ENCODE data around the gene KLHDC7A. TPM values are rescaled to one million over a fixed set of nuclear protein-coding genes. Genes with fewer than 3 reads are reported as not detected.

KLHDC7A gene
- total RNA-seq, 2 experiments from 2014 or later: 0.91 to 2.6 TPM

DNA sequence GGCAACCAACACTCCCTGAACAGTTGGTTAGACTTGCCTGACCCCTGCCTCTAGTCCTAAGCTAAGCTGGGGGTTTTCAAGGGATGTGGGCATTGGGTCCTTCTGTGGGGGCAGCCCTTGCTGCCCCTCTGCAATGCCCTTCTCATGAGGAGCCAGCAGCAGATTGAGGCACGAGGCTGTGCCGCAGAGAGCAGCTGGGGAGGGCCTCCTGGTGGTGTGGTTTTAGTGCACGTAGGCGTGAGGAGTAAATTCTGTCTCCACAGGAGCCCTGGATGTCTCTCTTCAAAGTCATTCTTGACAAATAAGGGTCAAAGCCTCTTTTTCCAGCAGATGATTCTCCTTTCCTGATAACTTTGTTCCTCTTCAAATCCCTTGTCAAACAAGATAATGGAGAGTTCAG, 31.8 kb upstream of the KLHDC7A start:
- ChIA-PET CTCF (ENCODE audit: unreplicated experiment) (no interaction called here), POLR2A (no interaction called here)

DNA sequence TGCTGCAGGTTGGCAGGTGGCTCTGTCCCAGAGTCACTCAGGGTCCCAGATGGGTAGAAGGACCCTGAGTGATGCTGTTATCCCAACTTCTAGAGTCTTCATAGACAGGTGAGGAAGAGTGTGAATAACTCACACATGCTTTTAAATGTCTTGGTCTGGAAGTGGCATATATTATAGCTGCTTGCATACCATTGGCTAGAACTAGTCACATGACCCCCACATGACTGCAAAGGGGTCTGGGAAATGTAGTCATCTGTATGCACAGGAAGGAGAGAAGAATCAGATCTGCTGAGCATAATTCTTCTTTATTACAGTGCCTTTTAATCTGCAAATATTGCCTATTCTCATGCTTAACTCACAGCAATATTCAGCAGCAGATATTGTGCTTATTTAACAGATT, 28.2 kb upstream of the KLHDC7A start:
- intact Hi-C loops (cut with micrococcal nuclease; ENCODE audit: unreplicated experiment): no loop called here
- POLR2A ChIA-PET: no interaction called here
- H3K4me1 ChIP-seq (ENCODE audit: insufficient read depth, low read length, poor library complexity, severe bottlenecking): no peaks in the 10 kb centered on the region
- no peaks in the 10 kb centered on the region for H3K9me3 ChIP-seq (ENCODE audit: low read length)
- TF ChIP-seq, protein P1, sequence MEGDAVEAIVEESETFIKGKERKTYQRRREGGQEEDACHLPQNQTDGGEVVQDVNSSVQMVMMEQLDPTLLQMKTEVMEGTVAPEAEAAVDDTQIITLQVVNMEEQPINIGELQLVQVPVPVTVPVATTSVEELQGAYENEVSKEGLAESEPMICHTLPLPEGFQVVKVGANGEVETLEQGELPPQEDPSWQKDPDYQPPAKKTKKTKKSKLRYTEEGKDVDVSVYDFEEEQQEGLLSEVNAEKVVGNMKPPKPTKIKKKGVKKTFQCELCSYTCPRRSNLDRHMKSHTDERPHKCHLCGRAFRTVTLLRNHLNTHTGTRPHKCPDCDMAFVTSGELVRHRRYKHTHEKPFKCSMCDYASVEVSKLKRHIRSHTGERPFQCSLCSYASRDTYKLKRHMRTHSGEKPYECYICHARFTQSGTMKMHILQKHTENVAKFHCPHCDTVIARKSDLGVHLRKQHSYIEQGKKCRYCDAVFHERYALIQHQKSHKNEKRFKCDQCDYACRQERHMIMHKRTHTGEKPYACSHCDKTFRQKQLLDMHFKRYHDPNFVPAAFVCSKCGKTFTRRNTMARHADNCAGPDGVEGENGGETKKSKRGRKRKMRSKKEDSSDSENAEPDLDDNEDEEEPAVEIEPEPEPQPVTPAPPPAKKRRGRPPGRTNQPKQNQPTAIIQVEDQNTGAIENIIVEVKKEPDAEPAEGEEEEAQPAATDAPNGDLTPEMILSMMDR (conservative IDR thresholded peaks at IDR 0.05; ENCODE audit: low read length): no peak
- no peak for TF ChIP-seq EZH2phosphoT487 (IDR thresholded peaks at IDR 0.05; ENCODE audit: borderline replicate concordance, low read depth, low read length)
- no peaks in the 10 kb centered on the region for H3K79me2 ChIP-seq (ENCODE audit: insufficient read depth, low read depth, low read length)
- no peak overlapping the region for H2AFZ ChIP-seq (ENCODE audit: low read length)
- DNase-seq (ENCODE audit: low spot score): peak; percentile 73
- no peak overlapping the region for H3K4me2 ChIP-seq (ENCODE audit: low read length)
- H4K20me1 ChIP-seq (ENCODE audit: insufficient read depth, low read length): no peaks in the 10 kb centered on the region
- no peaks in the 10 kb centered on the region for H3K9me2 ChIP-seq (ENCODE audit: insufficient read depth, low read length)
- BruUV-seq (replicated peaks): no TSS peak
- no peak overlapping the region for H3K27ac ChIP-seq (ENCODE audit: low read depth, low read length, poor library complexity, severe bottlenecking)
- CTCF ChIA-PET (ENCODE audit: unreplicated experiment): no interaction called here
- no peaks in the 10 kb centered on the region for H3K36me3 ChIP-seq (ENCODE audit: insufficient read depth, low read length)
- H3K4me3 ChIP-seq (ENCODE audit: low read depth, low read length, poor library complexity, severe bottlenecking): no peak overlapping the region

More for the DNA sequence above, 31.8 kb upstream of the KLHDC7A start:
- no peaks in the 10 kb centered on the region for H4K20me1 ChIP-seq (ENCODE audit: insufficient read depth, low read length)
- no peaks in the 10 kb centered on the region for H3K9me2 ChIP-seq (ENCODE audit: insufficient read depth, low read length)
- no peaks in the 10 kb centered on the region for H3K79me2 ChIP-seq (ENCODE audit: insufficient read depth, low read depth, low read length)
- H2AFZ ChIP-seq (ENCODE audit: low read length): no peak overlapping the region
- no peak overlapping the region for H3K4me2 ChIP-seq (ENCODE audit: low read length)
- intact Hi-C loops (cut with micrococcal nuclease; ENCODE audit: unreplicated experiment): no loop called here
- no peak for DNase-seq (ENCODE audit: low spot score)
- no peaks in the 10 kb centered on the region for H3K9me3 ChIP-seq (ENCODE audit: low read length)
- TF ChIP-seq, protein P1 (conservative IDR thresholded peaks at IDR 0.05; ENCODE audit: low read length): no peak
- TF ChIP-seq EZH2phosphoT487 (IDR thresholded peaks at IDR 0.05; ENCODE audit: borderline replicate concordance, low read depth, low read length): no peak
- no peak overlapping the region for H3K4me3 ChIP-seq (ENCODE audit: low read depth, low read length, poor library complexity, severe bottlenecking)
- no peaks in the 10 kb centered on the region for H3K4me1 ChIP-seq (ENCODE audit: insufficient read depth, low read length, poor library complexity, severe bottlenecking)
- no TSS peak for BruUV-seq (replicated peaks)
- H3K27ac ChIP-seq (ENCODE audit: low read depth, low read length, poor library complexity, severe bottlenecking): no peak overlapping the region
- H3K36me3 ChIP-seq (ENCODE audit: insufficient read depth, low read length): no peaks in the 10 kb centered on the region

DNA sequence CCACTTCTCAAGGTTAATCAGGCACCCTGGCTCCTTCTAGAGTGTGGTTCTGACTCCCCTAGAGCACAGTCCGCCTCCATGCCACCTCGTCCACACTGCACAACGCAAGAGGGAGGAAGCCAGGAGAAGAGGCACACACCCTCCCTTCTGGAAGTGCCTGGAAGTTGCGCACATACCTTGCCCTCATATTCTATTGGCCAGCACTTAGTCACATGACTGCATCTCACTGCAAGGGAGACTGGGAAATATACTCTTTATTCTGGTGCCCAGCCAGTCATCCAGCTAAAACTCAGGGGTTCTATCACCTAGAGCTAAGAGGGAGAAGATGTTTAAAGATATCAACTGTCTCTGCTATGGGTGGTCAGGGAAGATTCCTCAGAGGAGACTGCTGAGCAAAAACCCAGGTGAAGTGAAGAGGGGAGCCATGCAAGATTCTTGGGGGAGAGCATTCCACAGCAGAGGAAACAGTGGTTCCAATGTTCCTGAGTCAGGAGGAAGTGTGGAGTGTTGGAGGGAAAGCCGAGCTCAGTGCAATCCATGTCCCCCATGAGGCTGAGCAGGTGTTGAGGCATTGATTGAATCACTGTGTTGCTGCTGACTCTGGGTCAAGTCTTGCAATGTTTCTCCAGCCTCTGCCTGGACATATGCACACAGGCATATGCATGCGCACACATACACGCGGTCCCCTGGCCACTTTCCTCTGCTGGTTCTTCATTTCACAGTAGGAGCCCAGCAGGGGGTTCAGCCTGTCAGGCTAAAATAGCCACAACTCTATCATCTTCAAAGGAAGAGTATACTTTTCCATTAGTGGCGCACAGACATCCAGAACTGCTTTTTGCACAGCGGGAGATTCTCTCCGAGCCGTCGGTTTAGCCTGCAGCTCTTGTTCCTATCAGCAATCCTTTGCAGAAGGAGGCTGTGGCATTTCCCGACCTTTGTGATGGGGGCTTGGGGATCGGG, 22.3 kb upstream of the KLHDC7A start:
- no peak overlapping the region for H3K4me3 ChIP-seq (ENCODE audit: low read depth, low read length, poor library complexity, severe bottlenecking)
- intact Hi-C loops (cut with micrococcal nuclease; ENCODE audit: unreplicated experiment): no loop called here
- TF ChIP-seq, protein P1 (conservative IDR thresholded peaks at IDR 0.05; ENCODE audit: low read length): no peak
- TF ChIP-seq EZH2phosphoT487 (IDR thresholded peaks at IDR 0.05; ENCODE audit: borderline replicate concordance, low read depth, low read length): no peak
- H3K9me3 ChIP-seq (ENCODE audit: low read length): no peaks in the 10 kb centered on the region
- no peaks in the 10 kb centered on the region for H3K9me2 ChIP-seq (ENCODE audit: insufficient read depth, low read length)
- no peaks in the 10 kb centered on the region for H3K4me1 ChIP-seq (ENCODE audit: insufficient read depth, low read length, poor library complexity, severe bottlenecking)
- no peak overlapping the region for H3K4me2 ChIP-seq (ENCODE audit: low read length)
- no TSS peak for BruUV-seq (replicated peaks)
- no peaks in the 10 kb centered on the region for H4K20me1 ChIP-seq (ENCODE audit: insufficient read depth, low read length)
- H2AFZ ChIP-seq (ENCODE audit: low read length): no peak overlapping the region
- no peak overlapping the region for H3K27ac ChIP-seq (ENCODE audit: low read depth, low read length, poor library complexity, severe bottlenecking)
- DNase-seq (ENCODE audit: low spot score): no peak
- ChIA-PET POLR2A (no interaction called here), CTCF (ENCODE audit: unreplicated experiment) (no interaction called here)
- H3K79me2 ChIP-seq (ENCODE audit: insufficient read depth, low read depth, low read length): no peaks in the 10 kb centered on the region
- H3K36me3 ChIP-seq (ENCODE audit: insufficient read depth, low read length): no peaks in the 10 kb centered on the region
